Femur (tissue), 1 donor: ENCODE measurements around the gene SSC5D.
"Not testable (repeated sequence)": the region's sequence is repeated elsewhere in the genome, so short reads cannot be mapped to it uniquely, and the experiment has no call there.

Source experiments
- DNase-seq: peaks from one replicate; pipeline ENCODE4 v3.0.0-alpha.2; 2017

Gene SSC5D

GRCh38 chr19:55488986-55489710 is 912 bp downstream of the SSC5D start:
- DNase-seq = peak; percentile 81

GRCh38 chr19:55489711-55490477 is 1.7 kb downstream of the SSC5D start:
- DNase-seq = no peak

- no peak for DNase-seq
Observed at GRCh38 chr19:55490478-55491432, 2.5 kb downstream of the SSC5D start.

GRCh38 chr19:55491546-55492360 is 3.5 kb downstream of the SSC5D start:
- DNase-seq = no peak

GRCh38 chr19:55492362-55492944 is 4.2 kb downstream of the SSC5D start:
- no peak for DNase-seq

- peak; percentile 81 for DNase-seq
Observed at GRCh38 chr19:55493052-55493644, 4.9 kb downstream of the SSC5D start.

- DNase-seq = no peak
Observed at GRCh38 chr19:55493645-55494171, 5.5 kb downstream of the SSC5D start.

- DNase-seq = no peak
Observed at GRCh38 chr19:55494172-55494761, 6.0 kb downstream of the SSC5D start.

- DNase-seq = no peak
Observed at GRCh38 chr19:55495646-55496349, 7.6 kb downstream of the SSC5D start.

GRCh38 chr19:55496820-55497219 is 8.6 kb downstream of the SSC5D start:
- DNase-seq = not testable (repeated sequence)

- DNase-seq = no peak
Observed at GRCh38 chr19:55497763-55498162, 9.5 kb downstream of the SSC5D start.

GRCh38 chr19:55498246-55498840 is 10.1 kb downstream of the SSC5D start:
- DNase-seq = no peak

GRCh38 chr19:55500368-55500952 is 12.2 kb downstream of the SSC5D start:
- DNase-seq = no peak

- DNase-seq = no peak
Observed at GRCh38 chr19:55502197-55502952, 14.1 kb downstream of the SSC5D start.

GRCh38 chr19:55503157-55503501 is 14.9 kb downstream of the SSC5D start:
- DNase-seq = no peak

GRCh38 chr19:55503502-55504251 is 15.4 kb downstream of the SSC5D start:
- DNase-seq = peak; percentile 94

- no peak for DNase-seq
Observed at GRCh38 chr19:55504252-55504603, 16.0 kb downstream of the SSC5D start.

- no peak for DNase-seq
Observed at GRCh38 chr19:55504981-55505380, 16.7 kb downstream of the SSC5D start.
